Ureter (tissue), 1 donor: ENCODE measurements around the gene ACSF3. TPM values are rescaled to one million over a fixed set of nuclear protein-coding genes. Genes with fewer than 3 reads are reported as not detected.
A peak's percentile ranks its signal among the peaks of the same experiment; 100 is the strongest.

Source experiments
- DNase-seq: peaks from one replicate; pipeline ENCODE4 v3.0.0-alpha.2; 2020; ENCODE audit warnings: low spot score
- total RNA-seq: library from RNA; stranded (reverse); gene quantifications from one replicate; pipeline ENCODE4 v1.2.4, GENCODE V29; 2023
- donor health status: DM: yes; HTN: yes; CAD: no.

The ACSF3 gene
- 51.7 TPM for total RNA-seq

DNA sequence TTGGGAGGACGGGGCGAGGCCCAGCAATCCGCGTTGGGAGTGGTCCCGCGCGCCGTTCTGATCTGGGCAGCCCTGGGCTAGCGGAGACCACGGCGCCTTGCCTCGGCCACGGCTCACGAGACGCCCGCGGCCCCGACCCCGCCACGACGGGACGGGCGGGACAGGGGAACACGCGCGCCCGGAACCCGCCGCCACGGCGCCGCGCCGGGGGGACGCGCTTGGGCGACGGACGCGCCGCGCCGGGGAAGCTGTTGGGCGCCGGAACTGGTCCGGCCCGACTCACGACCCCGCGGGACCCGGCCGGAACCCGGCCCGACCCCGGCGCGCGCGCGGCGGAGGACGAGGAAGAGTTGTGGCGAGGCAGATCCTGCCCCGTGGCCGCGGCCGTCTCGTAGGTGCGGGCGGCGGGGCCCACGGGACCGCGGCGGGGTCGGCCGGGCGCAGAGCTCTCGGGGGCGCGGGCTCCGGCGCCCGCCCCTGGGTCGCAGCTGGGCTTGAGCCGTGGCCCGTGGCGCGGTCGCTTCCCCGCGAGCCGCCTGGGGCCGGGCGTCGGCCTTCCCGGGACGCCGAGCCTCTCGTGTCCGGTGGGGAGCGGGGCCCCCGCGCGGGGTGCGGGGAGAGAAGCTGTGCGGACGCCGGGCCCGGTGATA is at the start of gene ACSF3:
Gene ACSF3, plus strand, starts transcription at position 251 of the 650 bp plus-strand sequence. CDS start 6,830 bp downstream, outside the sequence.
- peak; percentile 59 for DNase-seq

- DNase-seq: no peak
Measured at GRCh38 chr16:89044418-89045180, 49.1 kb upstream of the ACSF3 start.

DNA sequence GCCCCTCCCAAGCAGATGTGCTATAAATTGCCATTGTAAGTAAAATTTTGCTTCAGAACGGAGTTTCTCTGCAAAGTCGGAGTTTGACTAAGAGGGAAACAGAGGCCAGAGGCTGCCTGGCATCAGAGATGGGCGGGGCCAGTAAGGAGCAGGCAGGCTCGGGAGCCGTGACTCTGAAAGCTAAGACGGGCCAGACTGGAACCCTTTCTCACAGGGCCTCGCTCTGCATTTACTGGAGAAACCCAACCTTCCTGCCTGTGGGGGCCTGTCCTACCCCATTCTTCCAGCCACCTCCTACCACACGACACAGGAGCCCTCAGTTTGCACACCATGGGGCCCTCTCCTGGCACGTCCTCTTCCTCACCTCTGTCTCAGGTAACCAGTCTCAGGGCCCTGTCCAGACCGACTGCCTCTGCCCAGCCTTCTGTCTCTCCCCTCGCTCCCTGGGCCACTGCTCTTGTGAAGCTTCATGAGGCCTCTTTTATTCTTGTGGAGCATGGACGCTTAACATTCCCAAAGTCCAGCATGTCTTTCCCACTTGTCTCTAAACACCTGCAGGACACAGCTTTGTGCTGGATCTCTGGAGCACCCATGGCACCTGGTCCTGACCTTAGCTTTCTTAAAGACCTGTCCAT is 48.4 kb upstream of the ACSF3 start:
- no peak for DNase-seq

GRCh38 chr16:89045881-89046280 is 47.8 kb upstream of the ACSF3 start:
- DNase-seq: no peak

- no peak for DNase-seq
Measured at GRCh38 chr16:89046491-89046890, 47.2 kb upstream of the ACSF3 start.

DNA sequence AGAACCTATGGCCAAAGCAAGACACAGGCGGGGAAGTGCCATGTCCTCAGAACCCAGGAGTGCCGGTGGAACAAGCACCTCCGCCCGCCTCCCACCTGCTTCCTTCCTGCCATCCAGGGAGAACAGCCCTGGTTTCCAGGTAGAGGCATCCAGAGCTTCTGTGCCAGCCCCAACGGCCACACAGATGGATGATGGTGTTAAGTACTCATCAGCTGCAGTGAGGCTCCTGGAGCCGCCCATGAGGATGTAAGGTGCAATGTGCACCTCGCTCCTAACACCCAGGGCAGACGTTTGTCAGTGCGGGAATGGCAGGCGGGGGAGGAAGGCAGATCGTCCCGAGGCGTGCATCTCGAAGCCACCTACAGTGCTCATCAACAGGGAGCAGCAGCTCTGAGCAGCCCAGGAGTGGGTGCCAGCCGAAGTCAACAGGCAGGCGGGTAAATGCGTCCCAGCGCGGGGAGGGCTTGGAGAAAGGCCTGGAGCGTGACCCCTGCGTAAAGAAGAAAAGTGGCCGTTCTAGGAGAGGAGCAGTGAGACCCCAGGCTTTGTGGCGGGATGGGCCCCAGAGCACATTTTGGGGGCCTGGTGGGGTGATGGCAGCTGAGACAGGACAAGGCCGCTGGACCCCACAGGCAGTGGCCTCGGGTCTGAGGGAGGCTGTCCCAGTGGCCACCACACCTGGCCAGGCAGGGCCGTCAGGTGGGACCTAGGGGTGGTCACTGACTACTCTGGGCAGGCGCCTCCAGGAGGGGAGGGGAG is 46.1 kb upstream of the ACSF3 start:
- DNase-seq: no peak

DNA sequence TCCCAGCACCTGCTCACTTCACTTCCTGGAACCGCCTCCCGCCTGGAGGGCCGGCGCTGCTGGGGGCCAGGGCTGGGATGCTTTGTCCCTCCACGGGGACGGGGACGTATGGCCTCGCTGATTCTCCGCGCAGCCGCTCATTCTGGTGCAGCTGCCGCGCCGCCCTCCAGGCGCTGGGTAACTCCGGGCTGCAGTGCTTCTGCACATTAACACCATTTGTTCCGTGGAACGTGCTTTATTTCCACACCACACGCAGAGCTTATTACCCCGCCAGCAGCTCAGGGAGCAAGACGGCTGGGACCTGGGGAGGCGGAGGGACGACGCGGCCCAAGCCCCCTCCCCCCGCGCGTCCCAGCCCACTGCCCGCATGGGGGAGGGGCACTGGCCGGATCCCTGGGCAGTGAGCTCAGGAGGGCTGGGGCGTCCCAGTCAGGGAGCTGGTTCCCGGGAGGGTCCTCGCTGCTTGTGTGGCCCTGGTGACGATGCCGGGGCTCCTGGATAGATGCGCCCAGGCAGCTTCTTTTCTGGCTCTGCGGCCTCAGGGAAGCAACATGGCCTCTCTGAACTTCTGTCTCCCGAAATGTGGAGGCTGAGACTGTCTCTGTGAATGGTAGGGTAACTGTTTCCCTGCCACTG is 45.4 kb upstream of the ACSF3 start:
- DNase-seq: no peak

GRCh38 chr16:89048871-89049422 is 44.7 kb upstream of the ACSF3 start:
- DNase-seq: no peak

GRCh38 chr16:89049484-89050118 is 44.1 kb upstream of the ACSF3 start:
- no peak for DNase-seq

DNA sequence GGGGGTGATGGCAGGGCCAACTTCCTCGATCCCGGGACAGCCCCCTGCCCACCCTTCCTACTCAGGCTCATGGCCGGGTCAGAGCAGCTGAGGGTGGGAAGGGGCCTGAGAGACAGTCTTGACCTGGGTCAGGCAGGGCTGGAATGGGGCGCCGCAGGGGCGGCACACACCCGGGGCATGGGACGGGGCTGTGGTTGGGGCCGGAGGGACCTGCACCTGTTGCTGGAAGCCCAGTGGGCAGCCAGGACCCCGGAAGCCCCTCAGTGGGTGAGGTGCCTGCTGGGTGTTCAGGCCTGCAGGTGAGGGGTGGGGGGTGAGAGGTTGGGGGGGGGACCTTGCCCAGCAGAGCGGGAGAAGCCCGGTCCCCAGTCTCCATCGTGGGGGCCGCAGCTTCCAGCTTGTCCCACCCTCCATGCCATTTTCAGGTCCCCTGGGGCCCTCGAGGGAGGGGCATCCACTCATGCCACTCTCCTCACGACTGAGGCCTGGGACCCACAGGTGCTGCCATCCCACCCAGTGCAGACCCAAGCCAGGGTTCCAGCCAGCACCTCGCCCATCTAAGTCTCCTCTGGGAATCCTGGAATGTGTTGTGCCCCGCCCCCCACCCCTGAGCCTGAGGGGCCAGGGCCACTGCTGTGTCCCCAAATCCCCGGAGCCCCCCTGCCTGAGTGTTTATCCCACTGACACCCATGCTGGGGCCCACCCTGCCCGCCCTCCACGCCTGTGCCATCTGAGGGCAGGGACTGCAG is 43.4 kb upstream of the ACSF3 start:
- DNase-seq: no peak

- DNase-seq: no peak
Measured at GRCh38 chr16:89050868-89051311, 42.8 kb upstream of the ACSF3 start.

DNA sequence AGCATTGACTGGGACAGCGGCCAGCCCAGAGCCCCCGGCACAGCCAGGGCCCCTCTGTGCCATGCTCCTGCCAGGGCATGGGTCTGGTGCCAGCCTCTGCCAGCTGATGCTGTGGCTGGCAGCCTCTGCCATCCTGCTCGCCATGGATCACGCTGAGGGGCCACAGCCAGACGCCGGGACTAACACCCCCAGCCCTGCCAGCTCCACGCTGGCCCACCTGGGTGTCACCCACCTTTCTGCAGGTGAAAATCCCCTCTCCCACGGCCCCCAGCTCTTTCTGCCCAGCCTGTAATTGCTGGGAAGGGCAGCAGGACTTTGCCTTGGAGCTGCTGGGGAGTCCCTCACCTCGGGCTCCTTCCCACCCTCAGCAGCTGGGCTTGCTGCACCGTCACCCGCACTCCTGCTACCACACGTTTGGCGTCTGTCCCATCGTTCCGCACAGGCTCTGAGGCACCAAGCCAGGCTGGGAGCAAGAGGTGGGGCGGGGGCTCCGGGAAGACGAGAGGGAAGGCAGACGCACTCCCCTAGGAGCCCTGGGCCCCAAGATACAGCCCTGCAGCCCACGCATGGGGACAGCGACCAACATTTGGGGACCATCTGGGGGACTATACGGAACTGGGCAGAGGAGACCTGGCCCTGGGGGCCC is 42.0 kb upstream of the ACSF3 start:
- DNase-seq: no peak

DNA sequence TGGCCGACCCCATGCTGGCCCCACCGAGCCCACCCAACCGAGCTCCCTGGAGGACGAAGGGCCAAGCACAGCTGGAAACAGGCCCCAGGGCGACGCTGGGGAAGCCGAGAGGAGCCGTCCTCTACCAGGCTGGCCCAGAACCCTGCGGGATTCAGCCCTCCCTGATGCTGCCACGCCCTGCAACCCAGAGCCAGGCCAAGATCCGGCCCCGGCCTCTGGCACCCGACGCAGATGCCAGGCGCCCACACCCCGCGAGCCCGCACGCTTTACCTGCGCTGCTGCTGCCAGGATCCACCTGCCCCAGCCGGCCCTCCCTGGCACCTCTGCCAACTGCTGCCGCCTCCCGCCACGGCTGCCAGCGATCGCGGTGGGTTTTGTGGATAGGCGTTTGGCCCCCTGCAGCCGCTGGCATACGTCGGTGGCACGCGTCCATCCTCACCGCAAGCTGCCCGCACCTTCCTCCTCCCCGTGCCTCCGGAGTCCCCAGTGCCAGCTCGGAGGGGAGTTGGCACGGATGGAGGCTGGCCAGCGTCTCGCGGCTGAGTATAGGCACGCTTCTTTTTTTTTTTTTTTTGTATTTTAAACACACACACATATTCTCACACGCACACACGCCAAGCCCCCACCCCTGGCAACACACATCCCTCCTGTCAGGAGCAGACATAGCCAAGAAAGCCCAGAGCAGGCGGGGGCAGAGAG is 41.3 kb upstream of the ACSF3 start:
- DNase-seq: no peak

DNA sequence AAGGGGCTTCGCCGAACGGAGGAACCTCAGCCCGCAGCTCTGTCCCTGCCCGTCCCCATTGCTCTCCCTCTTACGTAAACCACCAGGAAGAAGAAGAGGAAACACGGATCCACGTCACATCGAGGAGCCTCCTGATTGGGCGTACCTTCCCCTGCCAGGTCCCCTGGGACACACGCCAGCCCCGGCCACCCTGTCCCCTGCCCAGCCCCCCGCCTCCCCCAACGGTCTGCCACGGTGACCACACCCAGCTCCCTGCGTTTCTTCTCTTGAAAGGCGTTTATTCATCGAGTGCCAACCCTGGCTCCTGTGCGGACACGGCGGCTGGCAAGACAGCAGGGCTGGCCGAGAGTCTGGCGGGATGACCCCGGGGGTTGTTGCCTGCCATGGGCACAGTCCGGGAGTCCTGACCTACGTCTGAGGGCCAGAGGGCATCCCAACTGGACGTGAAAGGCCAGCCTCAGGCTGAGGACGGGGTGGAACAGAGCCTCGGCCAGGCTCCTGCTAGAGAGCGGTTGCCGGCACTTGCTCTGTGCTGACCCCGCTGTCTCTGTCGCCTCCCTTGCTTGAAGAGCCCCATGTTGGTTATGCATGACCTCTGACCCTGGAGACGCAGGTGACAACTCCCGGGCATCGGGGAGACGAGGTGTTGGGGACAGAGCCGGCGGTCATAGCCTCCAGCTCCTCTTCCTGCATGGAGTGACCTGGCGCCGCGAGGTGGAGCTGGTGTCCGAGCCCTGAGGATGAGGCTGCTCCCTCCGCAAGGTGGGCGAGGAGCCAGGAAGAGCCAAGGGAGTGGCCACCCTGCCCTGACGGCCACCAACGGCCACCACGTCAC is 40.5 kb upstream of the ACSF3 start:
- no peak for DNase-seq

GRCh38 chr16:89053725-89054029 is 40.0 kb upstream of the ACSF3 start:
- no peak for DNase-seq

DNA sequence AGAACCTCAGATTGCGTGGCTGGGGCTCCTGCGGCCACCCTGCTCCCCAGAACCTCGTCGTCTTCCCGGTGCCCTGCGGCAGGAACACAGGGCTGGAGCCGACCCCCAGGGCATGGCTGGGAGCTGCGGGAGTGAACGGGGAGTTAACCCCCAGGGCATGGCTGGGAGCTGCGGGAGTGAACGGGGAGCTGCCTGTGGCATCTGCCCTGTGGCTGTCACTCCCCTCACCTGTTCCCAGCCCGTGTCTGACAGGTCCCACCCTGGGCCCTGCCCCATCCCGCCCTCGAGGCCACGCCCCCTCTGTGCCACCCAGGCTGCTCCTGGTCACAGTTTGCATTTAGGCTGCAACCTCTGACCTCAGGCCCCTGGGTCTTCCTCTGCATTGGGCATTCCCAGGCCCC is 39.4 kb upstream of the ACSF3 start:
- no peak for DNase-seq

DNA sequence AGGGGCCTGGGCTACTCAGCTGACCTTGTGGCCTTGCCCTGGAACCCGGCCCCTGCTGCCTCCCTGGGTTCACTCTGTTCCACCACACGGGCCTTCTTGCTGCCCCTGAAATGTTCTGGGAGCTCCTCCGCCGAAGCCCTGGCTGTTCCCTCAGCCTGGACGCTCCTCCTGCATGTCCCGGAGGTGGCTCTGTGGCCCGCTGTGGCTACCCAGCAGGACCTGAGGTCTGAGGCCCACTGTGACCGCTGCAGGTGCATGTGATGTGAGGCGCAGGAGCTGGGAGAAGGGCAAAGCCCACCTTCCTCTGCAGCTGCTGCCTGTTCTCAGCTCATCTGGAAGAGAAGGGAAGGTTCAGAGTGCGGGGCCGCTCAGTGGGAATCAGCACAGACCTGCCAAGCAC is 38.9 kb upstream of the ACSF3 start:
- DNase-seq: no peak

DNA sequence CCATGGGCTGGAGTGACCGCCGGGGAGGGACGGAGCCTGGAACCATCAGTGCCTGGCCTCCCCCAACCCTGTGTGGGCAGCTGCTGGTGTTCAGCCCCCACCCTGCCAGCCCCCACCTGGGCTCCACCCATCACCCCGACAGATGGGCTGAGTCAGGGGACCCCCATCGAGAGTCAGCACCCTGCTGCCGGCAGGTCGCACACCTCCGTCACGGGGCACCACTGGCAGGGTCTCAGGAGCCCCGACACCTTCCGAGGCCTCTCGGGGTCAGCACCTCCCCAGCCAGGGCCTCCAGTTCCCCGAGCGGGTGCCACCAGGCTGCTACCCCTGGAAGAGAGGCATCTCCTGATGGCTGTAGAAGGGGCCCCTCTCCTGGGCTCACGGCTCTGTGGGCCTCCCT is 38.3 kb upstream of the ACSF3 start:
- DNase-seq: no peak
